Suprapubic skin (tissue), 4 donors: ENCODE measurements around the gene SLC9A8. TPM values are rescaled to one million over a fixed set of nuclear protein-coding genes. Genes with fewer than 3 reads are reported as not detected.

ENCODE experiments used
- DNase-seq, 2 donors: peaks; one replicate each; pipeline ENCODE4 v3.0.0-alpha.2; 2019; ENCODE audit warnings: low spot score in 2 of 2
- H3K27ac ChIP-seq: fragments of 200-600 bp; sonication (generic); one replicate; pipeline ENCODE4 v1.5.1; 2019
- H3K27me3 ChIP-seq: fragments of 200-600 bp; sonication (generic); one replicate; pipeline ENCODE4 v1.5.1; 2019
- H3K36me3 ChIP-seq: fragments of 200-600 bp; sonication (generic); one replicate; pipeline ENCODE4 v1.5.1; 2019
- H3K4me1 ChIP-seq: fragments of 200-600 bp; sonication (generic); one replicate; pipeline ENCODE4 v1.5.1; 2019
- H3K4me3 ChIP-seq: fragments of 200-600 bp; sonication (generic); one replicate; pipeline ENCODE4 v1.5.1; 2019; ENCODE audit warnings: mild to moderate bottlenecking
- H3K9me3 ChIP-seq: fragments of 200-600 bp; sonication (generic); one replicate; pipeline ENCODE4 v1.5.1; 2019
- EP300 ChIP-seq: sonication (generic); formaldehyde crosslinking; IDR thresholded peaks from one replicate; pipeline ENCODE4 v1.6.1; 2017; ENCODE audit warnings: antibody characterized with exemption
- POLR2A ChIP-seq, 2 donors: fragments of 450-650 bp; IDR thresholded peaks; one replicate each; pipeline ENCODE4 v1.6.1; 2017; ENCODE audit warnings: antibody characterized with exemption in 2 of 2, mild to moderate bottlenecking in 2 of 2, moderate library complexity in 2 of 2
- POLR2AphosphoS5 ChIP-seq, 3 donors: sonication (generic); formaldehyde crosslinking; IDR thresholded peaks; one replicate each; pipeline ENCODE4 v1.6.1; 2017; ENCODE audit warnings: antibody characterized with exemption in 3 of 3
- WGBS: methylation state at CpG from one replicate; pipeline ENCODE4 v1.1.5; 2018; 5-methylcytosine and 5-hydroxymethylcytosine counted together
- total RNA-seq, 4 donors: library from RNA; depleted of rRNA; stranded (reverse); fragments of >200 nt; gene quantifications; one replicate each; pipeline ENCODE4 v1.1.0, GENCODE V29; 2016
- TF ChIP-seq, protein P1 (sequence below), 2 donors: fragments of 200-600 bp in 1 of 2; fragments of 450-650 bp in 1 of 2; sonication (generic) in 1 of 2; IDR thresholded peaks; one replicate each; pipeline ENCODE4 v1.5.1; 2016 to 2019; ENCODE audit warnings: antibody characterized with exemption in 2 of 2, mild to moderate bottlenecking in 1 of 2, moderate library complexity in 1 of 2

SLC9A8 gene
- total RNA-seq, 4 donors from 2014 or later: 5.7 to 15.6 (median 9.2) TPM

DNA sequence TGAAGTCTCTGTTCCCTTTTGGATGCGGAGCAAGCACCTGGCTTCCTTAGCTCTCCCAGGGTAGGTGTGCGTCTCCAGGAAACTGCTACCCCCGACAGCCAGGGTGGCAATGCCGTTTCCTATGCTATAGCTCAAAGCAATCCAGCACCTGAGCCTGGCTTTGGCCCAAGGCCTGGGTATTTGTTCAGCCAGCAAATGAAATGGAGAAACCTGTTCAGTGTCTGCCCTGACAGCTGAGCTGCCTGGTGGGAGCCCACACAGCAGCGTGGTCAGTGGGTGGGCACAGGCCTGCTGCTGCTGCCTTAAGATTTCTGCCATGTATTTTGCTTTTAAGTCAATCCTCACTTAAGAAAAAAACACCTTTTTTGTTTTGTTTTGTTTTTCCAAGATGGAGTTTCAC lies 89.0 kb downstream of the SLC9A8 start:
- WGBS: 72% methylated on average over 3 of the region's 5 CpGs
- peak in 1 of 2 donors; percentile 74 for DNase-seq
- H3K4me3 ChIP-seq: no peak overlapping the region
- H3K36me3 ChIP-seq: peaks cover 34% of the 10 kb centered on the region
- TF ChIP-seq EP300 (no peak), POLR2A (IDR thresholded peaks at IDR 0.05) (no peak), POLR2AphosphoS5 (IDR thresholded peaks at IDR 0.05) (no peak)
- TF ChIP-seq, protein P1, sequence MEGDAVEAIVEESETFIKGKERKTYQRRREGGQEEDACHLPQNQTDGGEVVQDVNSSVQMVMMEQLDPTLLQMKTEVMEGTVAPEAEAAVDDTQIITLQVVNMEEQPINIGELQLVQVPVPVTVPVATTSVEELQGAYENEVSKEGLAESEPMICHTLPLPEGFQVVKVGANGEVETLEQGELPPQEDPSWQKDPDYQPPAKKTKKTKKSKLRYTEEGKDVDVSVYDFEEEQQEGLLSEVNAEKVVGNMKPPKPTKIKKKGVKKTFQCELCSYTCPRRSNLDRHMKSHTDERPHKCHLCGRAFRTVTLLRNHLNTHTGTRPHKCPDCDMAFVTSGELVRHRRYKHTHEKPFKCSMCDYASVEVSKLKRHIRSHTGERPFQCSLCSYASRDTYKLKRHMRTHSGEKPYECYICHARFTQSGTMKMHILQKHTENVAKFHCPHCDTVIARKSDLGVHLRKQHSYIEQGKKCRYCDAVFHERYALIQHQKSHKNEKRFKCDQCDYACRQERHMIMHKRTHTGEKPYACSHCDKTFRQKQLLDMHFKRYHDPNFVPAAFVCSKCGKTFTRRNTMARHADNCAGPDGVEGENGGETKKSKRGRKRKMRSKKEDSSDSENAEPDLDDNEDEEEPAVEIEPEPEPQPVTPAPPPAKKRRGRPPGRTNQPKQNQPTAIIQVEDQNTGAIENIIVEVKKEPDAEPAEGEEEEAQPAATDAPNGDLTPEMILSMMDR (IDR thresholded peaks at IDR 0.05): no peak
- no peaks in the 10 kb centered on the region for H3K4me1 ChIP-seq
- H3K27me3 ChIP-seq: no peaks in the 10 kb centered on the region
- H3K27ac ChIP-seq: no peak overlapping the region
- no peaks in the 10 kb centered on the region for H3K9me3 ChIP-seq

GRCh38 chr20:49904440-49905214 lies 92.0 kb downstream of the SLC9A8 start:
- no peak overlapping the region for H3K27ac ChIP-seq
- H3K4me1 ChIP-seq: no peaks in the 10 kb centered on the region
- TF ChIP-seq, protein P1 (IDR thresholded peaks at IDR 0.05): no peak
- TF ChIP-seq EP300: no peak
- no peak for TF ChIP-seq POLR2AphosphoS5 (IDR thresholded peaks at IDR 0.05)
- no peak for TF ChIP-seq POLR2A (IDR thresholded peaks at IDR 0.05)
- H3K9me3 ChIP-seq: no peaks in the 10 kb centered on the region
- peak in 1 of 2 donors; percentile 36 for DNase-seq
- WGBS: 90% methylated on average over 17 of the region's 17 CpGs
- no peaks in the 10 kb centered on the region for H3K27me3 ChIP-seq
- no peak overlapping the region for H3K4me3 ChIP-seq
- H3K36me3 ChIP-seq: peaks cover 62% of the 10 kb centered on the region

DNA sequence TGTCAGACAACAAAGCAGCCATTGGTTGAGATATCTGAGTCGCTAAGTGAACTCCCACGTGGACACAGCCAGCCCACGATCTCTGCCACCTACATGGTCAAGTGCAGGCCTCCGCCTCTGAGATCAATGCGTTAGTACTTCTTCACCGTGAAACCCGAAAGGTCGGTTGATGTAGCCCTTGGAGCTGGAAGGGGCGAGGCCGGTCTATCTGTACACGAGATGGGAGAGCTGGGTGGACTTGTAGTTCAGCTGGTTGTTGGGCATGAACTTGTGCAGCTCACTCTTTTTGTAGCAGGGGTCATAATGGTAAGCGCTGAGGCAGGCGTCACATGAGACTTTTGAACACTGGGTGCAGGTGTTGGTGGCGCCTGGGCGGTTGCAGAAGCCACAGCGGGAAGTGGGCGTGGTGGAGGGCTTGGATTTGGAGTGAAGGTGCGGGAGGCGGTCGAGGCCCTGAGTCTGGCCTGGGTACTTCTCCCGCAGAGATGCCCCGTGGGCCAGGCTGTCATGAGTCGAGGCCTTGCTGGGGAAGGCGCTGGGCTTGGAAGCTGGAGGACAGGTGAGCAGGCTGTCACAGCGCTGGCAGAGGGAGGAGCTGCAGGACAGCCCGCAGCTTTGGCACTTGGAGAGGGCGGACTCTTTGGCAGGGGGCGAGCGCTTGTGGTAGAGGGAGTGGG lies 92.9 kb downstream of the SLC9A8 start:
- Histone ChIP-seq H3K36me3 (peaks cover 71% of the 10 kb centered on the region), H3K27me3 (no peaks in the 10 kb centered on the region), H3K4me3 (no peak overlapping the region), H3K4me1 (no peaks in the 10 kb centered on the region), H3K9me3 (no peaks in the 10 kb centered on the region), H3K27ac (no peak overlapping the region)
- TF ChIP-seq POLR2AphosphoS5 (IDR thresholded peaks at IDR 0.05) (no peak), POLR2A (IDR thresholded peaks at IDR 0.05) (no peak)
- TF ChIP-seq, protein P1 (IDR thresholded peaks at IDR 0.05): no peak
- peak in 1 of 2 donors; percentile 37 for DNase-seq
- WGBS: 89% methylated on average over 22 of the region's 29 CpGs

- no peaks in the 10 kb centered on the region for H3K4me1 ChIP-seq
These were observed 93.5 kb downstream of the SLC9A8 start for GRCh38 chr20:49906101-49906604.

More at GRCh38 chr20:49906101-49906604, 93.5 kb downstream of the SLC9A8 start:
- WGBS: 94% methylated on average over 35 of the region's 37 CpGs
- Histone ChIP-seq H3K36me3 (peaks cover 71% of the 10 kb centered on the region), H3K27ac (no peak overlapping the region), H3K4me3 (no peak overlapping the region), H3K9me3 (no peaks in the 10 kb centered on the region), H3K27me3 (no peaks in the 10 kb centered on the region)
- TF ChIP-seq EP300 (no peak), POLR2A (IDR thresholded peaks at IDR 0.05) (no peak), POLR2AphosphoS5 (IDR thresholded peaks at IDR 0.05) (no peak)
- TF ChIP-seq, protein P1 (IDR thresholded peaks at IDR 0.05): no peak
- DNase-seq: peak in 1 of 2 donors; percentile 53
